Fibroblast of skin of right quadriceps (primary cell): ENCODE measurements around the gene TMEM50A.
"Not testable (repeated sequence)": the region's sequence is repeated elsewhere in the genome, so short reads cannot be mapped to it uniquely, and the experiment has no call there.

Experiments
- DNase-seq: peaks from one replicate; pipeline ENCODE4 v3.0.0-alpha.2; 2013

The TMEM50A gene

DNA sequence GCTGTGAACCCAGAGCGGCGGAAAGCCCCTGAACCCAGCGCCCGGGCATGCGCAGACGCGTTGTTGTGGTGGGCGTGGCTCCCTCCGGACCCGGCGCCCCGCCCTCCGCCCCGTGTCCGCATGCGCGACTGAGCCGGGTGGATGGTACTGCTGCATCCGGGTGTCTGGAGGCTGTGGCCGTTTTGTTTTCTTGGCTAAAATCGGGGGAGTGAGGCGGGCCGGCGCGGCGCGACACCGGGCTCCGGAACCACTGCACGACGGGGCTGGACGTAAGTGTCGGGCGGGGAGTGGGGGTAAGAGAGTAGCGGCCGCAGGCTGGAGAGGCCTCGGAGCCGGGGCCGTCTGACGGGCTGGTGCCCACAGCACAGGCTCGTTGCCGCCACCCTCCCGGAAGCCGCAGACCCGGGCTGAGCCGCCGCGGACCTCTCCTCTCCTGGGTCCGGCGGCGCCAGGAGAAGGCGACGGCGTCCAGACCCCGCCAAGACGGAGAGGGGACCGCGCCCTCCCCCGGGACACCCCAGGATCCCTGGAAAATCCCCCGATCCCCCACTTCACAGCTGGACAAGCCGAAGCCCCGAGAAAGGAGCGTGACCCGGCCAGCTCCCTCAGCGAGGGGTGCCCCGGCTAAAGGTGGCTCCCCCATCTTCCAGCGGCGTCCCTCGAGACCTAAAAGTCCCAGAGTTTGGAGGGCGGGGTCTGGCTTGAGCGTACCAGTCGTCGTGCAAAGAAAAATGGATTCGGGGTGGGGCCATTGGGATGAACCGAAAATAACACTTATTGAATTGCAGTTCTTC lies at the start of gene TMEM50A:
Gene TMEM50A (plus strand): TSS at position 147 of the 794 bp plus-strand sequence. CDS start 2,153 bp downstream, outside the sequence.
- DNase-seq = peak; percentile 85

- DNase-seq = not testable (repeated sequence)
Observed at GRCh38 chr1:25288573-25289101, 49.5 kb upstream of the TMEM50A start.

DNA sequence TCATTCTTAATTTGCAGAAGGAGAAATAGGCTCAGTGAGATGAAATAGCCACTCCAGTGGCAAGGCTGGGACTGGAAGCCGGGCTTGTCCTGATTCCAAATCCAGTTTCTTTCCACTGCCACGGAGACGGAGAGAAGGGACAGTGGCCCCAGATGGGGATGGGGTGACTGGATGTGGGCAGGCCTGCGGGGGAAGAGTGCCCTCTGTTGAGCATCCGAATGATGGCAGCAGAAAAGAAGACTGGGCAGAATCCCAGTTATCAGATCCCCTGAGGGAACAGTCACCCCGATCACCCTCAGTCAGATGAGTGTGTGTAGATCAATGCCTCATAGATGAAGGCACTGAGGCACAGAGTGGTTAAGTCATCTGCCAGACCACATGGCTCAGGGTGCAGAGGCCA lies 48.1 kb upstream of the TMEM50A start:
- not testable (repeated sequence) for DNase-seq

GRCh38 chr1:25293426-25293825 lies 44.7 kb upstream of the TMEM50A start:
- DNase-seq = not testable (repeated sequence)

- not testable (repeated sequence) for DNase-seq
Observed at GRCh38 chr1:25294889-25295826, 43.0 kb upstream of the TMEM50A start.

GRCh38 chr1:25296501-25296900 lies 41.6 kb upstream of the TMEM50A start:
- not testable (repeated sequence) for DNase-seq

GRCh38 chr1:25300729-25301128 lies 37.4 kb upstream of the TMEM50A start:
- DNase-seq = not testable (repeated sequence)

GRCh38 chr1:25302330-25302729 lies 35.8 kb upstream of the TMEM50A start:
- DNase-seq = not testable (repeated sequence)

- DNase-seq = not testable (repeated sequence)
Observed at GRCh38 chr1:25304936-25305335, 33.2 kb upstream of the TMEM50A start.

- DNase-seq = not testable (repeated sequence)
Observed at GRCh38 chr1:25308168-25308567, 30.0 kb upstream of the TMEM50A start.

GRCh38 chr1:25309085-25309484 lies 29.0 kb upstream of the TMEM50A start:
- peak; percentile 82 for DNase-seq

GRCh38 chr1:25309486-25309885 lies 28.6 kb upstream of the TMEM50A start:
- DNase-seq = peak; percentile 64

- DNase-seq = not testable (repeated sequence)
Observed at GRCh38 chr1:25312806-25313470, 25.2 kb upstream of the TMEM50A start.

DNA sequence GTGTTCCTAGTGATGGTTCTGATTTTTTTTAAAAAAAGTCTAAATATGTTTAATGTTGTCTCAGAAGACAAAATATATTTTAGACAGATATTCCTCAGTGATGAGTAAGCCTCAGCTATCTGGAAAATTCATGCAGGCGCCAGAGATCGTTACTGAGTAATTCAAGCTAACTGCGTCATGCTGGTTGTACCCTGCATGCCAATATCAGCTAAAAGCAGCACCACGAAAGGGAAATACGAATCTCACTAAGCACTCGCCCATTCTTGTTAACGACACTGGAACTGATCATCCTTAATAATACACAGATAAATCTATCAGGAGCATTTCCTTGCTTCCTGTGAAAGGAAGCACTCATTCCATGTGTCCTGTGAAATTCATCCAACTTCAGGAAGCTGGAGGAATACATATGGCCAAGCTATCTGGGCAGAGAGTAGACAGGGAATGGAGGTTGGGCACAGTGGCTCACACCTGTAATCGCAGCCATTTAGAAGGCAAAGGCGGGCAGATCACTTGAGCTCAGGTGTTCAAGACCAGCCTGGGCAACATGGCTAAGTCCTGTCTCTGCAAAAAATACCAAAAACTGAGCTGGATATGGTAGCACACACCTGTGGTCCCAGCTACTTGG lies 17.7 kb upstream of the TMEM50A start:
- DNase-seq = peak; percentile 98

DNA sequence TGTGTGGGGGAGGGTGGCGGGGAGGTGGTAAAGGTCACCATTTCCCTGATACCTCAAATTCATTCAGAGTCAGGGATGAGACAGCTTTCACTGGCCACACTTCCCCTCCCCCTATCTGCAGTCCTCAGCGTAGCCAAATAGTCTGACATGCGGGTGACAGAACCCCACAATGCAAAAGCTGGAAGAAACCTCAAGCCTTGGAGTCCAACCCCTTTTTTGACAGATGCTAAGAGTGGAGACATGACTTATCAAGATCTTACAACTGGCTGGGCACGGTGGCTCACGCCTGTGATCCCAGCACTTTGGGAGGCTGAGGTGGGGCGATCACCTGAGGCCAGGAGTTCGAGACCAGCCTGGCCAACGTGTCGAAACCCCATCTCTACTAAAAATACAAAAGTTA lies 16.0 kb upstream of the TMEM50A start:
- not testable (repeated sequence) for DNase-seq

DNA sequence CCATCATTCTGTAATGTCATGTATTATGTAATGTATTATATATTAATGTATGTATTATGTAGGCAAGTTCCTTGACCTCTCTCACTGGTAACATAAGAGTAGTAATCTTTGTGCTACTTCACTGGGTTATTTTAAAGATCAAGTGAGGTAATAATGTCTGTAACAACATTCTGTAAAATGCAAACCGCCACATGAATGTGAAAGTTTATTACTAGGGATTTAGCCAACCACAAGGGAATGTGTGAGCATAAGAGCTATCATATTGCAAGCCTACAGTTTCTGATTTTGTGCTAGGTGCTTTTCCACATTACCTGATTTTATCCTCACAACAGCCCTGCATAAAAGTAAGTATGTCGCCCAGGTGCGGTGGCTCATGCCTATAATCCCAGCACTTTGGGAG lies 13.7 kb upstream of the TMEM50A start:
- DNase-seq = not testable (repeated sequence)

GRCh38 chr1:25327864-25328790 lies 10.0 kb upstream of the TMEM50A start:
- not testable (repeated sequence) for DNase-seq

- not testable (repeated sequence) for DNase-seq
Observed at GRCh38 chr1:25328791-25329185, 9.3 kb upstream of the TMEM50A start.

DNA sequence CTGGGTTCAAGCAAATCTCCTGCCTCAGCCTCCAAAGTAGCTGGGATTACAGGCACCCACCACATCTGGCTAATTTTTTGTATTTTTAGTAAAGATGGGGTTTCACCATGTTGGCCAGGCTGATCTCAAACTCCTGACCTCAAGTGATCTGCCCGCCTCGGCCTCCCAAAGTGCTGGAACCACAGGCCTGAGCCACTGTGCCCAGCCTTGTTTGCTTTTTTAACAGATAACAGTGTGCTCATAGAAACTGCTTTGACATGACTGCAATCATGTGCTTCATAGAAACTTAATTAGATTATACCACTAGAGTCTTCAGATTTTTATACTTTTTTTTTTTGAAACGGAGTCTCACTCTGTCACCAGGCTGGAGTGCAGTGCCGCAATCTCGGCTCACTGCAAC lies 8.8 kb upstream of the TMEM50A start:
- not testable (repeated sequence) for DNase-seq

GRCh38 chr1:25329950-25330349 lies 8.2 kb upstream of the TMEM50A start:
- peak; percentile 86 for DNase-seq

GRCh38 chr1:25336922-25337354 lies 1.2 kb upstream of the TMEM50A start:
- DNase-seq = not testable (repeated sequence)
